ENCODE measurements around the gene ZNF185. TPM values are rescaled to one million over a fixed set of nuclear protein-coding genes. Genes with fewer than 3 reads are reported as not detected.
A peak's percentile ranks its signal among the peaks of the same experiment; 100 is the strongest.

ZNF185 gene
- polyA plus RNA-seq, 4 donors = 0.45 to 1.8 (median 1.2) TPM

DNA sequence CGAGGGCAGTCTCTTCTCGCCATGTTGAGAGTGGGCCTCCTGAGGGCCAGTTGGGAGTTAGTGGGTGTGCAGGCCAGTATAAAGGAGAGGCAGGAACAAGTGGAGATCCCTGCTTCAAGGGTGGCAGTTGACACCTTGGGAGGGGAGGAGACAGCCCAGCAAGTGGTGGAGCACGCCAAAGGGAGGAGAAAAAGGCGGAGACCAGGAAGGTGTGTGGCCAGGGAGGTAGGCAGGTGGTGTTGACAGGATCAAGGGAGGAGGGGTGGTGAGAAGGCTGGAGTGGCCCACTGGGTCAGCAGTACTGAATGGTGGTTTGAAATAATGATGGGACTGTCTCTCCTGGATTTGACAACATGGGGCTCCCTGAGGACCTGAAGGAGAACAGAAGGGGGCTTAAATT is 32.6 kb downstream of the ZNF185 start:
- Histone ChIP-seq H3K27me3 (ENCODE audit: control insufficient read depth in 3 of 3, insufficient read depth in 3 of 3, low read length in 3 of 3) (no peaks in the 10 kb centered on the region), H3K36me3 (ENCODE audit: control insufficient read depth in 3 of 3, insufficient read depth in 2 of 3, low read depth in 1 of 3, low read length in 3 of 3) (no peaks in the 10 kb centered on the region), H3K4me1 (ENCODE audit: control insufficient read depth in 3 of 3, insufficient read depth in 2 of 3, low read depth in 1 of 3, low read length in 2 of 3) (no peaks in the 10 kb centered on the region), H3K9me3 (ENCODE audit: control insufficient read depth in 2 of 2, insufficient read depth in 1 of 2, low read depth in 1 of 2, low read length in 1 of 2) (no peaks in the 10 kb centered on the region), H3K4me3 (ENCODE audit: low read depth in 1 of 3, low read length in 3 of 3) (no peak overlapping the region), H3K27ac (ENCODE audit: low read depth in 1 of 3, low read length in 2 of 3) (no peak overlapping the region)
- no peak for FAIRE-seq
- no peak for DNase-seq
- WGBS, 3 donors = 64 to 73% (median 70%) methylated on average over 4 of the region's 4 CpGs

DNA sequence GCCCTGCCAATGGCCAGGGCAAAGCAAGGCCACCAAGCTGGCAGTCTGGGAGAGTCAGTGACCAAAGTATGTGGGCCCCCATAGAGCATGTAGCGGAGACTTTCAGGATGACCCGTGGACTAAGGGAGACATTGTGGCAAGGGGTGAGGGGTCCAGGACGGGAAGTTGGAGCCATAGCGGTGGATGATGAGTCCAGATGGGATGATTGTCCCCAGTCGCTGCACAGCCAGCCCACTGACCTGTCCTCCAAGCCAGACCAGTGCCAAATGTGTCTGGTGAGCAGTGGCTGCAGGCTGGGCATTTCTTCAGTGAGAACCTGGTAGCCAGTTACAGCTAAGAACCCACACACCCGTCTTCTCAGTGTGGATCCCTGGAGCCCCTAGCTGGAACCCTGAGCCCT is 34.3 kb downstream of the ZNF185 start:
- Histone ChIP-seq H3K4me1 (ENCODE audit: control insufficient read depth in 3 of 3, insufficient read depth in 2 of 3, low read depth in 1 of 3, low read length in 2 of 3) (no peaks in the 10 kb centered on the region), H3K36me3 (ENCODE audit: control insufficient read depth in 3 of 3, insufficient read depth in 2 of 3, low read depth in 1 of 3, low read length in 3 of 3) (no peaks in the 10 kb centered on the region), H3K4me3 (ENCODE audit: low read depth in 1 of 3, low read length in 3 of 3) (no peak overlapping the region), H3K9me3 (ENCODE audit: control insufficient read depth in 2 of 2, insufficient read depth in 1 of 2, low read depth in 1 of 2, low read length in 1 of 2) (no peaks in the 10 kb centered on the region), H3K27ac (ENCODE audit: low read depth in 1 of 3, low read length in 2 of 3) (no peak overlapping the region), H3K27me3 (ENCODE audit: control insufficient read depth in 3 of 3, insufficient read depth in 3 of 3, low read length in 3 of 3) (no peaks in the 10 kb centered on the region)
- FAIRE-seq = no peak
- no peak for DNase-seq
- WGBS, 3 donors = 75 to 93% (median 93%) methylated on average over 3 to 6 of the region's 6 CpGs

DNA sequence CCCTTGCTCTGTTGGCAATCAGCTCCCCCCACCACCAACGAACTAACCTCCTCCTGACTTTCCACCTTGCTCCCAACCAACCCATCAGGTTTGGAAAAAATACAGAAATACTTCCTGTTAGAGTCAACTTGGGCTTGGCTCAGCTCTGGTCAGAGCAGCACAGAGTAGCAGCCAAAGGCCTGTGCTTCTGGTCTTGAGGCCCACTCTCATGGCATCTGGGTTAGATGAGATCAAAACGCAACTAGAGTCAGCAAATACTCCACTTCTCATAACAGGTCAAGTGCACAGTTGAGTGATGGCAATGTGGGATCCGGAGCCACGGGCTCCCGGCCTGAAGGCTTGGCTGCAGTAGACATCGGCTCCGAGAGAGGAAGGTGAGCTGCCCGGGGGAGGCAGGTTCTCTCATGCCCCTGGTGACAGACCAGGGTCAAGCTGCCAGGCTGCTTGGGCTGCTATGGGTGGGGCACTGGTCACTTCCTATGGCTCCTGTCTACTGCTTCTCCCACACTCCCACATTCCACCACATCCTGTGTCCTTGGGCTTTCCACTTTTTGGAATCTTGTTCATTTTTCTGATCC is 34.8 kb downstream of the ZNF185 start:
- Histone ChIP-seq H3K27ac (ENCODE audit: low read depth in 1 of 3, low read length in 2 of 3) (no peak overlapping the region), H3K27me3 (ENCODE audit: control insufficient read depth in 3 of 3, insufficient read depth in 3 of 3, low read length in 3 of 3) (no peaks in the 10 kb centered on the region), H3K4me3 (ENCODE audit: low read depth in 1 of 3, low read length in 3 of 3) (no peak overlapping the region), H3K9me3 (ENCODE audit: control insufficient read depth in 2 of 2, insufficient read depth in 1 of 2, low read depth in 1 of 2, low read length in 1 of 2) (no peaks in the 10 kb centered on the region), H3K4me1 (ENCODE audit: control insufficient read depth in 3 of 3, insufficient read depth in 2 of 3, low read depth in 1 of 3, low read length in 2 of 3) (no peaks in the 10 kb centered on the region), H3K36me3 (ENCODE audit: control insufficient read depth in 3 of 3, insufficient read depth in 2 of 3, low read depth in 1 of 3, low read length in 3 of 3) (no peaks in the 10 kb centered on the region)
- no peak for FAIRE-seq
- no peak for DNase-seq
- WGBS, 3 donors = 76 to 89% (median 83%) methylated on average over 7 to 8 of the region's 8 CpGs

DNA sequence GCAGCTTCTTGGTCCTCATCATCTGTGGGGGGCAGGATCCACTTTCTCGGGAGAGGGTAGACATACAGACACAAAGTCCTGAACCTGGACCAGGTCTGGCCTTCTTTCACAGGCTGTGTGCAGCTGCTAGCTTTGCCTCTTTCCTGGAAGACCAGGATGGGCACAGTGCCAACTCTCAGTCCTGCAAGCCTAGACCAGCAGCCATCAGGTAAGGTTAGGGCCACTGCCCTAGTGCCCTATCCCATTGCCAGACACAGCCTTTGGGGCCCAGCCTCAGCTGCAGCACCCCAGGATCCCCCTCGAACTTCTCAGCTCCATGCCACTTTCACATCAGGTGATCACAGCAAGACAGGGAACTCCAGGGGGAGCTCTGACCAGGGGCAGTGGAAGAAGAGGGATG is 38.4 kb downstream of the ZNF185 start:
- WGBS, 3 donors = 42 to 67% (median 55%) methylated on average over 2 of the region's 2 CpGs
- Histone ChIP-seq H3K4me3 (ENCODE audit: low read depth in 1 of 3, low read length in 3 of 3) (no peak overlapping the region), H3K27me3 (ENCODE audit: control insufficient read depth in 3 of 3, insufficient read depth in 3 of 3, low read length in 3 of 3) (no peaks in the 10 kb centered on the region), H3K36me3 (ENCODE audit: control insufficient read depth in 3 of 3, insufficient read depth in 2 of 3, low read depth in 1 of 3, low read length in 3 of 3) (no peaks in the 10 kb centered on the region), H3K27ac (ENCODE audit: low read depth in 1 of 3, low read length in 2 of 3) (no peak overlapping the region), H3K4me1 (ENCODE audit: control insufficient read depth in 3 of 3, insufficient read depth in 2 of 3, low read depth in 1 of 3, low read length in 2 of 3) (no peaks in the 10 kb centered on the region), H3K9me3 (ENCODE audit: control insufficient read depth in 2 of 2, insufficient read depth in 1 of 2, low read depth in 1 of 2, low read length in 1 of 2) (no peaks in the 10 kb centered on the region)
- FAIRE-seq = no peak
- DNase-seq = no peak

DNA sequence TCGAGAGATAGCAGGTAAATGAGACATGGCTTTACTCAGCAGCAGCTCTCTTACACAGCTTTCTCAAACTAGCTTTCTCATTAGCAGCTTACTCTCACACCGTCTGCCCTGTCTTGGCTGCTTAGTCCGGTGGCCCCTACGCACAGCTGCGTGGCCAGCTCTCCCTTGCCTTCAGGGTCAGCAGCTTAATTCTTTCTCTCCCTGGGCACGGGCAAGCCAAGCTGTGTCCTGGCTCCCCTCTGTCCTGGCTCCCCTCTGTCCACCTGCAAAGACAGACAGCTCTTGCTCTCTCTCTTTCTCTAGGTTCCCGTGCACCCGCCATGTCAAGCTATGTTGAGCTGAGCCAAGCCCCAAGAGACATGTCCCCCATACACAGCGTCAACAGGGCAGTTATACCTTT is 39.4 kb downstream of the ZNF185 start:
- no peak overlapping the region for H3K4me3 ChIP-seq (ENCODE audit: low read depth in 1 of 3, low read length in 3 of 3)
- no peaks in the 10 kb centered on the region for H3K4me1 ChIP-seq (ENCODE audit: control insufficient read depth in 3 of 3, insufficient read depth in 2 of 3, low read depth in 1 of 3, low read length in 2 of 3)
- H3K9me3 ChIP-seq (ENCODE audit: control insufficient read depth in 2 of 2, insufficient read depth in 1 of 2, low read depth in 1 of 2, low read length in 1 of 2) = no peaks in the 10 kb centered on the region
- no peak overlapping the region for H3K27ac ChIP-seq (ENCODE audit: low read depth in 1 of 3, low read length in 2 of 3)
- DNase-seq = no peak
- WGBS, 3 donors = 83 to 87% (median 85%) methylated on average over 7 to 9 of the region's 9 CpGs
- FAIRE-seq = no peak
- no peaks in the 10 kb centered on the region for H3K27me3 ChIP-seq (ENCODE audit: control insufficient read depth in 3 of 3, insufficient read depth in 3 of 3, low read length in 3 of 3)
- no peaks in the 10 kb centered on the region for H3K36me3 ChIP-seq (ENCODE audit: control insufficient read depth in 3 of 3, insufficient read depth in 2 of 3, low read depth in 1 of 3, low read length in 3 of 3)

DNA sequence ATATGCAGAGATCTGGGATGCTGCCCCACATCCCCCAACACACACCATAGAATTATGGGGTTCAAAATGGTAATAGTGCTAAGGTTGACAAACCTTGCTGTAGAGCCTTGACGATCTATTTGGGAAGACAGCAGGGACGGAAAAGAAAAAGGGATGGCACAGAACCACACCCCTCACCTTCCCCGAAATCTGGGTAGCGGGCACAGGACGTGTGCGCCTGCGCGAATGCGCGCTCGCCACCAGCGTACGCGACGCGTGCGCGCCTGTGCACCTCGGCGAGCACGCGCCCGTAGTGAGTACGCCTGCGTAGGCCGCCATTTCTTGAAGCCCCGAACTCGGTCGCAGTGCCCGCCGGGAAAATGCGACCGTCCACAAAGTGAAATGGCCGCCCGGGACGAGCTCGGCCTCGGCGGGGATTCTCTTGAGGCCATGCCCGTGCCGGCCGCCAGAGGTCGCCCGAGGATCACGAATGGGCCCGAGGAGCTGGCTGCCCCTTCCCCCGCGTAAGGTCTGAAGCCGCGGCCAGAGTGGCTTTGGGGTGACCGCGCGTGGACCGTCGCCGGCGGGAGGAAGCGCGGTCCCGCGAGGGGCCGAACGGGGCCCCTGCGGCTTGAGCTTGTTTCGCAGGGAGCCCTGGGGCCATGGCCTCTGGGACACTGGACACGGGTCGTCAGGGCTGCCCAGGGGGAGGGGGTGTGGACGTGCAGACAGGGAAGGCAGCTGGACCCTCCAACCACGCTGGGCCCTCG is 43.6 kb downstream of the ZNF185 start:
- no peak for FAIRE-seq
- WGBS, 3 donors = 0 to 33% (median 14%) methylated on average over 27 to 70 of the region's 70 CpGs

DNA sequence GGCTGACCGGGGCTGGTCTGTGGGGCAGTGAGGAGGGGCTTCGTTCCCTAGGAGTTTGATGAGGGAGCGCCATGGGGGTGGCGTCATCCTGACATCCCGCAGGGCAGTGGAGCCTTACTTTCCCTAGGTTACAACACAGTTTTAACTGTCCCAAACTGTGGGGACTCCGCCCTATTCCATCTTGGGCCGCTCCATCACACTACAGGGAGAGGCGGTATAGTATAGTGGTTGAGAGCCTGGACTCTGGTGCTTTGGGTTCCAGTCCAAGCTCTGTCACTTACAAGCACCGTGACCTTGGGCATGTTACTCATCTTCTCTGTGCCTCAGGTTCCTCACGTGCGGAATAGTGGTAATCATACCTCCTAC is 44.2 kb downstream of the ZNF185 start:
- H3K4me1 ChIP-seq (ENCODE audit: control insufficient read depth in 3 of 3, insufficient read depth in 2 of 3, low read depth in 1 of 3, low read length in 2 of 3) = no peaks in the 10 kb centered on the region
- H3K27ac ChIP-seq (ENCODE audit: low read depth in 1 of 3, low read length in 2 of 3) = peak overlapping the region; percentile 56 to 76 (median 63)
- H3K36me3 ChIP-seq (ENCODE audit: control insufficient read depth in 3 of 3, insufficient read depth in 2 of 3, low read depth in 1 of 3, low read length in 3 of 3) = peaks cover 0 to 7% (median 0%) of the 10 kb centered on the region in 3 donors
- H3K27me3 ChIP-seq (ENCODE audit: control insufficient read depth in 3 of 3, insufficient read depth in 3 of 3, low read length in 3 of 3) = no peaks in the 10 kb centered on the region
- DNase-seq = no peak
- peak overlapping the region in 2 of 3 donors; percentile 45 to 61 for H3K4me3 ChIP-seq (ENCODE audit: low read depth in 1 of 3, low read length in 3 of 3)
- 54 to 60% (median 56%) methylated on average over 9 to 11 of the region's 11 CpGs for WGBS, 3 donors
- H3K9me3 ChIP-seq (ENCODE audit: control insufficient read depth in 2 of 2, insufficient read depth in 1 of 2, low read depth in 1 of 2, low read length in 1 of 2) = no peaks in the 10 kb centered on the region
- FAIRE-seq = no peak

More for the DNA sequence above, 43.6 kb downstream of the ZNF185 start:
- no peaks in the 10 kb centered on the region for H3K27me3 ChIP-seq (ENCODE audit: control insufficient read depth in 3 of 3, insufficient read depth in 3 of 3, low read length in 3 of 3)
- peak overlapping the region; percentile 56 to 76 (median 63) for H3K27ac ChIP-seq (ENCODE audit: low read depth in 1 of 3, low read length in 2 of 3)
- no peaks in the 10 kb centered on the region for H3K9me3 ChIP-seq (ENCODE audit: control insufficient read depth in 2 of 2, insufficient read depth in 1 of 2, low read depth in 1 of 2, low read length in 1 of 2)
- H3K4me1 ChIP-seq (ENCODE audit: control insufficient read depth in 3 of 3, insufficient read depth in 2 of 3, low read depth in 1 of 3, low read length in 2 of 3) = no peaks in the 10 kb centered on the region
- peak; percentile 89 to 93 for DNase-seq
- peak overlapping the region in 2 of 3 donors; percentile 45 to 67 for H3K4me3 ChIP-seq (ENCODE audit: low read depth in 1 of 3, low read length in 3 of 3)
- H3K36me3 ChIP-seq (ENCODE audit: control insufficient read depth in 3 of 3, insufficient read depth in 2 of 3, low read depth in 1 of 3, low read length in 3 of 3) = peaks cover 0 to 4% (median 0%) of the 10 kb centered on the region in 3 donors

DNA sequence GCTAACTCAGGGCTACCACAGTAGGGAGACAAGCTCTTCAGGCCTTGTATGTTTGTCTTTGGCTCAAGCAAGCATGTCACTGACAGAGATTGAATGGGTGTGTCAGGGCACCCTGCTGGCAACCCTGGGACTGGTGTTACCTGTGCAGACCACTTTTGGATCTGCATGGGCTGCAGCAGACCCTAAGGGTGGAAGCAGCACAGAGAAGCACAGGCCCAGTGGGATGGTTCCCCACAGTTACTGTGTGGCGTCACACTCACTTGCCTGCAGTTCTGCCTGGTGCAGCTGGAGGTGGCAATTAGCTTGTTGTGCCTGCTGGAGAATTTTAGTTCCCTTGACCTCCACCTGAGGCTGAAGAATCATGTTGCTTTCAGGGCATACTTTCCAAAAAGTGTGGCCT is 46.0 kb downstream of the ZNF185 start:
- no peak for DNase-seq
- 82 to 100% (median 94%) methylated on average over 1 of the region's 1 CpG for WGBS, 3 donors
- peaks cover 0 to 7% (median 0%) of the 10 kb centered on the region in 3 donors for H3K36me3 ChIP-seq (ENCODE audit: control insufficient read depth in 3 of 3, insufficient read depth in 2 of 3, low read depth in 1 of 3, low read length in 3 of 3)
- no peaks in the 10 kb centered on the region for H3K9me3 ChIP-seq (ENCODE audit: control insufficient read depth in 2 of 2, insufficient read depth in 1 of 2, low read depth in 1 of 2, low read length in 1 of 2)
- H3K27me3 ChIP-seq (ENCODE audit: control insufficient read depth in 3 of 3, insufficient read depth in 3 of 3, low read length in 3 of 3) = no peaks in the 10 kb centered on the region
- no peak overlapping the region for H3K4me3 ChIP-seq (ENCODE audit: low read depth in 1 of 3, low read length in 3 of 3)
- H3K27ac ChIP-seq (ENCODE audit: low read depth in 1 of 3, low read length in 2 of 3) = no peak overlapping the region
- no peak for FAIRE-seq
- no peaks in the 10 kb centered on the region for H3K4me1 ChIP-seq (ENCODE audit: control insufficient read depth in 3 of 3, insufficient read depth in 2 of 3, low read depth in 1 of 3, low read length in 2 of 3)

Measured in small intestine (tissue), 7 donors.